SK-N-SH (cell line): Measurements from ENCODE around the gene FGF18. TPM values are rescaled to one million over a fixed set of nuclear protein-coding genes. Genes with fewer than 3 reads are reported as not detected.

Source experiments
- CTCF ChIA-PET: fragments of 300-600, 350-600 bp; formaldehyde crosslinking; extraction: SDS; loops from one replicate; lab custom pipeline; 2021; lab: Yijun Ruan, JAX
- POLR2A ChIA-PET: fragments of 350-600 bp; sonication (Branson Sonifier 250); formaldehyde crosslinking; extraction: SDS; loops from one replicate; lab custom pipeline; 2020; ENCODE audit warnings: antibody characterized with exemption, inconsistent platforms; lab: Yijun Ruan, JAX
- DNase-seq: peaks from one replicate; pipeline ENCODE4 v3.0.0; 2012
- H2AFZ ChIP-seq: fragments of 200-600 bp; sonication (generic); 2 replicates; pipeline ENCODE4 v1.8.1; 2016; ENCODE audit warnings: antibody characterized with exemption, mild to moderate bottlenecking, low read depth
- H3F3A ChIP-seq: fragments of 200-600 bp; sonication (generic); replicated peaks from 2 replicates; pipeline ENCODE3; 2016; ENCODE audit warnings: antibody characterized with exemption, mild to moderate bottlenecking; ENCODE audit not compliant: insufficient read depth
- H3K27ac ChIP-seq, 2 experiments: fragments of 200-500 bp in 1 of 2; fragments of 200-600 bp in 1 of 2; sonication (Bioruptor generic) in 1 of 2; sonication (generic), shearing (Covaris generic) in 1 of 2; 2 replicates each; pipeline versions ENCODE4 v1.5.1 to v1.6.1; 2014 to 2016; ENCODE audit warnings: low read depth in 2 of 2, inconsistent platforms in 1 of 2, low read length in 1 of 2, mild to moderate bottlenecking in 1 of 2, mixed read lengths in 1 of 2
- H3K27me3 ChIP-seq: fragments of 200-600 bp; sonication (generic), shearing (Covaris generic); 2 replicates; pipeline ENCODE4 v1.6.1; 2016; ENCODE audit warnings: mixed run types; ENCODE audit not compliant: insufficient read depth
- H3K36me3 ChIP-seq, 2 experiments: fragments of 200-500 bp in 1 of 2; fragments of 200-600 bp in 1 of 2; sonication (Bioruptor generic) in 1 of 2; sonication (generic) in 1 of 2; replicated peaks in 1 of 2; 2 replicates each; pipeline versions ENCODE3 to v1.5.1; 2014 to 2016; ENCODE audit warnings: low read length in 1 of 2, mild to moderate bottlenecking in 1 of 2; ENCODE audit not compliant: insufficient read depth in 2 of 2, control insufficient read depth in 1 of 2
- H3K4me1 ChIP-seq, 2 experiments: fragments of 200-500 bp in 1 of 2; fragments of 200-600 bp in 1 of 2; sonication (Bioruptor generic) in 1 of 2; sonication (generic), shearing (Covaris generic) in 1 of 2; 2 replicates each; pipeline versions ENCODE4 v1.5.1 to v1.6.1; 2014 to 2016; ENCODE audit warnings: low read depth in 1 of 2, low read length in 1 of 2, mixed run types in 1 of 2; ENCODE audit not compliant: insufficient read depth in 2 of 2, control insufficient read depth in 1 of 2
- H3K4me2 ChIP-seq: fragments of 200-600 bp; sonication (generic), shearing (Covaris generic); 2 replicates; pipeline ENCODE4 v1.6.1; 2017; ENCODE audit warnings: mixed run types
- H3K4me3 ChIP-seq, 2 experiments: fragments of 200-500 bp in 1 of 2; fragments of 200-600 bp in 1 of 2; sonication (Bioruptor generic) in 1 of 2; sonication (generic), shearing (Covaris generic) in 1 of 2; 2 replicates each; pipeline versions ENCODE4 v1.5.1 to v1.8.1; 2014 to 2016; ENCODE audit warnings: low read depth in 2 of 2, inconsistent platforms in 1 of 2, low read length in 1 of 2, mild to moderate bottlenecking in 1 of 2, mixed read lengths in 1 of 2, moderate library complexity in 1 of 2
- H3K79me2 ChIP-seq: fragments of 200-600 bp; sonication (generic); 2 replicates; pipeline ENCODE4 v1.8.1; 2017; ENCODE audit warnings: mild to moderate bottlenecking; ENCODE audit not compliant: insufficient read depth
- H3K9ac ChIP-seq: fragments of 200-600 bp; sonication (generic); 2 replicates; pipeline ENCODE4 v1.6.1; 2017; ENCODE audit warnings: mixed run types
- H3K9me2 ChIP-seq: fragments of 200-600 bp; sonication (generic); 2 replicates; pipeline ENCODE4 v1.6.1; 2017; ENCODE audit warnings: mixed run types
- H3K9me3 ChIP-seq: fragments of 200-600 bp; sonication (generic); 2 replicates; pipeline ENCODE4 v1.6.1; 2017; ENCODE audit warnings: mixed run types, mild to moderate bottlenecking, moderate library complexity
- H4K20me1 ChIP-seq: fragments of 200-600 bp; sonication (generic); 2 replicates; pipeline ENCODE4 v1.6.1; 2017; ENCODE audit warnings: mild to moderate bottlenecking, mixed run types; ENCODE audit not compliant: insufficient read depth
- CTCF ChIP-seq: fragments of 200-600 bp; sonication (generic); IDR thresholded peaks from 2 replicates; pipeline ENCODE4 v1.6.1; 2017; ENCODE audit warnings: antibody characterized with exemption, mild to moderate bottlenecking, moderate library complexity
- ELF1 ChIP-seq: IDR thresholded peaks from 2 replicates; pipeline ENCODE4 v1.4.0; 2012
- EP300 ChIP-seq, 2 experiments: IDR thresholded peaks; 2 replicates each; pipeline versions ENCODE4 v1.4.0 to v1.6.1; 2012; ENCODE audit warnings: borderline replicate concordance in 1 of 2, low read depth in 1 of 2, low read length in 1 of 2
- EZH2phosphoT487 ChIP-seq: fragments of 200-600 bp; sonication (generic); IDR thresholded peaks from 2 replicates; pipeline ENCODE4 v1.6.1; 2017; ENCODE audit warnings: low read depth, mixed run types, mild to moderate bottlenecking, antibody characterized with exemption, moderate library complexity, borderline replicate concordance
- FOXM1 ChIP-seq: IDR thresholded peaks from 2 replicates; pipeline ENCODE4 v1.4.0; 2012; ENCODE audit warnings: low read depth, mild to moderate bottlenecking
- GATA2 ChIP-seq: sonication (generic); formaldehyde crosslinking; IDR thresholded peaks from 2 replicates; pipeline ENCODE4 v1.5.0; 2020; ENCODE audit warnings: mild to moderate bottlenecking, missing genetic modification reagents
- IRF3 ChIP-seq: fragments of 150-350 bp; IDR thresholded peaks from 2 replicates; pipeline ENCODE4 v1.6.1; 2016; ENCODE audit warnings: mild to moderate bottlenecking, low read depth, low read length
- JUND ChIP-seq: IDR thresholded peaks from 2 replicates; pipeline ENCODE4 v1.4.0; 2012
- MAX ChIP-seq: IDR thresholded peaks from 2 replicates; pipeline ENCODE4 v1.4.0; 2012; ENCODE audit warnings: low read depth
- MEF2A ChIP-seq: IDR thresholded peaks from 2 replicates; pipeline ENCODE4 v1.4.0; 2012; ENCODE audit warnings: low read depth, borderline replicate concordance
- NRF1 ChIP-seq: IDR thresholded peaks from 2 replicates; pipeline ENCODE4 v1.6.1; 2012; ENCODE audit warnings: low read depth, mild to moderate bottlenecking, low read length
- RFX5 ChIP-seq: IDR thresholded peaks from 2 replicates; pipeline ENCODE4 v1.6.1; 2012; ENCODE audit warnings: mild to moderate bottlenecking, improper control_type of control experiment, low read length
- RXRA ChIP-seq: IDR thresholded peaks from 2 replicates; pipeline ENCODE4 v1.4.0; 2012; ENCODE audit warnings: low read depth, mild to moderate bottlenecking, borderline replicate concordance
- SMC3 ChIP-seq: IDR thresholded peaks from 2 replicates; pipeline ENCODE4 v1.6.1; 2012; ENCODE audit warnings: low read depth, low read length, improper control_type of control experiment
- TCF12 ChIP-seq: IDR thresholded peaks from 2 replicates; pipeline ENCODE4 v1.4.0; 2012
- USF1 ChIP-seq: IDR thresholded peaks from 2 replicates; pipeline ENCODE4 v1.4.0; 2012; ENCODE audit warnings: low read depth, borderline replicate concordance
- USF2 ChIP-seq: fragments of 150-350 bp; IDR thresholded peaks from 2 replicates; pipeline ENCODE4 v1.6.1; 2017; ENCODE audit warnings: antibody characterized with exemption, low read length, low read depth, borderline replicate concordance
- YY1 ChIP-seq: IDR thresholded peaks from 2 replicates; pipeline ENCODE4 v1.4.0; 2012; ENCODE audit warnings: low read depth, mild to moderate bottlenecking
- ZBTB33 ChIP-seq: IDR thresholded peaks from 2 replicates; pipeline ENCODE4 v1.4.0; 2012; ENCODE audit warnings: low read depth, borderline replicate concordance
- WGBS: methylation state at CpG from one replicate; pipeline ENCODE4 v1.1.6; 2017; ENCODE audit warnings: low lambda C conversion rate; 5-methylcytosine and 5-hydroxymethylcytosine counted together
- polyA plus RNA-seq, 3 experiments: library from polyadenylated mRNA; depleted of rRNA; stranded (reverse); fragments of >200 nt; gene quantifications; 2 replicates each; pipeline ENCODE4 v1.2.3, GENCODE V29; 2012

FGF18 gene
- polyA plus RNA-seq, 1 of the 3 experiments (the other 2 are of a cell fraction), result 0.89 TPM

- 90% methylated on average over 7 of the region's 16 CpGs for WGBS
- no peak overlapping the region for H3K4me3 ChIP-seq
- no peaks in the 10 kb centered on the region for H3K36me3 ChIP-seq
- DNase-seq, result no peak
- H3K9me2 ChIP-seq, result no peaks in the 10 kb centered on the region
- POLR2A ChIA-PET, result no interaction called here
- H3K79me2 ChIP-seq, result no peaks in the 10 kb centered on the region
- H3K27me3 ChIP-seq, result no peaks in the 10 kb centered on the region
- no peaks in the 10 kb centered on the region for H4K20me1 ChIP-seq
- no peak overlapping the region for H2AFZ ChIP-seq
- H3K9ac ChIP-seq, result no peak overlapping the region
- H3F3A ChIP-seq, result no peaks in the 10 kb centered on the region
- CTCF ChIA-PET, result interaction anchor here (0.6 to 0.7 kb wide), 3 partner anchors 14 to 175 kb away, joined by 3 read pairs; partner anchors contain the start of gene FGF18
- H3K4me1 ChIP-seq, result peaks cover 0 to 12% of the 10 kb centered on the region in 2 experiments; a peak in 1 of 4 replicates
- no peak for TF ChIP-seq EP300 (IDR thresholded peaks at IDR 0.05; ENCODE audit: borderline replicate concordance in 1 of 2, low read depth in 1 of 2, low read length in 1 of 2)
- TF ChIP-seq ELF1, result no peak
- TF ChIP-seq GATA2, result no peak
- no peak for TF ChIP-seq SMC3
- no peak for TF ChIP-seq ZBTB33
- no peak for TF ChIP-seq FOXM1
- TF ChIP-seq CTCF, result no peak
- TF ChIP-seq IRF3, result no peak
- no peak for TF ChIP-seq JUND
- no peak for TF ChIP-seq MEF2A
- no peak for TF ChIP-seq TCF12
- no peak for TF ChIP-seq USF2
- TF ChIP-seq EZH2phosphoT487, result no peak
- no peak for TF ChIP-seq YY1
- no peak for TF ChIP-seq RXRA
- no peak for TF ChIP-seq MAX
- no peak for TF ChIP-seq NRF1
- no peak for TF ChIP-seq USF1
- TF ChIP-seq RFX5, result no peak
- no peak overlapping the region for H3K4me2 ChIP-seq
- no peak overlapping the region for H3K27ac ChIP-seq
- H3K9me3 ChIP-seq, result no peaks in the 10 kb centered on the region
Measured at GRCh38 chr5:171432583-171433351, 13.3 kb downstream of the FGF18 start.
